ENCODE data around the gene NOTCH1.
A peak's percentile ranks its signal among the peaks of the same experiment; 100 is the strongest.

NOTCH1 gene

GRCh38 chr9:136544964-136545691, 720 bp downstream of the NOTCH1 start:
- DNase-seq (ENCODE audit: low read depth in 2 of 2), result no peak

DNA sequence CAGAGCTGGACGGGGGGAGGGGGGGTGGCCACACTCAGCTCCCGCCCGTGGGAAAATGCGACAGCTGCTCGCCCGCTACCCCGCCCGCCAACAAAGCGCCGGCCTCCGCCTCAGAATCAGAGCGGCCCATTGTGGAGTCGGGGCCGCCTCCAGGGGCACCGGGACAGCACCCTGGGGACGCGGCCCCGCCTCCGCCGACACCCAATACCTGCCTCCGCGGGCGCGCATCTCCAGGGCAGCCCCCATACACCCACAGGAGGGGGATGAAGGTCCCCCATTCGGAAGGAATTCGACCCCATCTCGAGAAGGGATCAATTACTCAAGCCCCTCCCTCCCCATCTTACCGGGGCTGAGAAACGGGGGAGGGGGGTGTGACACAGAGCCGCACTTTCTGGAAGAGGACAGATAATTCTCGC, 1.3 kb downstream of the NOTCH1 start:
- peak in 1 of 2 donors; percentile 28 for DNase-seq (ENCODE audit: low read depth in 2 of 2)

DNA sequence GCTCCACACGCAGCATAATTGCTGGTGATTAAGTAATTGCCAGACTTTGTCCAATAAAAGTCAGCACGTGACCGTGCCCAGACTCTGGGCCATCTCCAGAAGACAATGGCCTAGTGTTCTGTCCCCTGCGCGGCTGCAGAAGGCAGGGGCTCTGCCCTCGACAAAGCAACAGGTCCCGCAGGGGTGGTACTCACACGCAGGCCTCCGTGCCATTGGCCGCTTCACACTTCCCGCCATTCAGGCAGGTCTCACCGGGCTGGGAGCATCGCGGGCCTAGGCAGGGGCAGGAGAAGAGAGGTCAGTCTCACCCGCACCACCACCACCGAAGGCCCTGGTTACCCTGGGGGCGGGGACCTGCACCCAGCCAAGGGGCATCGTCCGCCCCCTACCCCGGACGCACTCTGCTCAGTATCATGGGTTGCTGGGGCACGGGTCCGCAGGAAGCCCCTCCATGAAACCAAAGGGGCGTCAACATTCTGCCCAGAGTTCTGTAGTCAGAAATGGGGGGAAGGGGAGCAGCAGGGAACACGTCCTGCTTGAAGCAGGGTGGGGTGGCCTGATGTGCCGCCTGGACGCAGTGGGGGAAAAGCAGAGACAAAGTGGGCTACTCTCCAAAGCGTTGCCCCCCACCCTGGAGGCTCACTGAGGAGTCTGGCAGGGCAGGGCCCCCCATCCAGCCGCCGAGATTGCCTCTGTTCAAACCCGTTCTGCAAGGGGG, 1.9 kb downstream of the NOTCH1 start:
- DNase-seq (ENCODE audit: low read depth in 2 of 2), result no peak

- no peak for DNase-seq (ENCODE audit: low read depth in 2 of 2)
Measured at GRCh38 chr9:136543280-136543679, 2.6 kb downstream of the NOTCH1 start.

GRCh38 chr9:136542241-136543040, 3.4 kb downstream of the NOTCH1 start:
- no peak for DNase-seq (ENCODE audit: low read depth in 2 of 2)

DNA sequence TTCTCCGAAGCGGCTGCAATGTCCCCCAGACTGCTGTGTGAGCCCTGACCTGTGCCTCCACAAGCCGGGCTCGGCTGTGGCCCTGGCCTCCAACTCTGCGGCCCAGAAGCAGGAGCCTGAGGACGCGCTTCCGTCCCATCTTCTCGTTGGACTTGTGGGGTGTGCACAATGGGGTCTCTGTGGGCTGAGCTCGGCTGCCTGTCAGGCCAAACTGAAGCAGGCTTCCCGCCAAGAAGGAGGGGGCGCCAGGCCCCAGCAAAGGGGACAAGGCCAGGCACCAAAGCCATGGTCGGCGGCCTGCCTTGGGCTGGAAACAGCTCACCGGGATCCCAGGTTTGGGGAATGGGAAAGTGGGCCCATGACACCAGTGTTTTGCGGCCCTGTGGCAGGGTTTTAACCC, 4.1 kb downstream of the NOTCH1 start:
- DNase-seq (ENCODE audit: low read depth in 2 of 2), result no peak

GRCh38 chr9:136541179-136541578, 4.7 kb downstream of the NOTCH1 start:
- no peak for DNase-seq (ENCODE audit: low read depth in 2 of 2)

DNA sequence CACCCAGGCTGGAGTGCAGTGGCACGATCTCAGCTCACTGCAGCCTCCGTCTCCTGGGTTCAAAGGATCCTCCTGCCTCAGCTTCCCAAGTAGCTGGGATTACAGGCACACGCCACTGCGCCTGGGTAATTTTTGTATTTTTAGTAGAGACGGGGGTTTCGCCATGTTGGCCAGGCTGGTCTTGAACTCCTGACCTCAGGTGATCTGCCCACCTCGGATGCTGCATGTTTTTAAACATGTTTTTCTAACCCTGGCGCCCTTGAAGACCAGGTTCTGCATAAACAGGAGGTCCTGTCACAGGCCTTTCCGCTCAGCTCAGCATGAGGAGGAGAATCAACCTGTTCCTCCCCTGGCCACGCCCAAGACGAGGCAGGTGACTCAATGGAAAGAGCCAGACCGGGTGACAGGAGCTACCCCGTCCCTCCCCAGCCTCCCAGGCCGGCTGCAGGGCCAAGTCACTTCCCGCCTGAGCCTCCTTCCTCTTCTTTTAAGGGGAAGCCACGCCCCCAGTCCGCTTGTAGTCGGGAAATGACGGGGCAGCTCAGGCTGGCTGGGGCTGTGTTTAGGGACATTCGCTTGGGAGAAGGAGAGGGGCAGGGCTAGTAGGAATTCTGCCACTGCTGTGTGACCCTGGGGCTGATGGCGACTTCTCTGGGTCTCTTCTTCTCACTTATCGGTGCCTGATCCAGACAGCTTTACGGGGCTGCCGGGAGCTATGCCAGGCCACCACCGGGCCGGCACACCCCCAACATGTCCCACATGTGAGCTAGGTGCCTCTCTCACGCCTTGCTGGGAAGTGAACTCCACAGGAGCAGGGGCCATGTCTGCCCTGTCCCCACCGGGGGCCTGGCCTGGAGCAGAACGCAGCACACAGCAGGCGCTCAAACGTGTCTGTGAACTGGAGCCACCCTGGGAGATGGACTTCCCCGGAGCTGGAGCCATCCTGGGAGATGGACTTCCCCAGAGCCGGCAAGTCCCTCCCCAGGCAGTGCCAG, 6.1 kb downstream of the NOTCH1 start:
- peak; percentile 73 to 85 for DNase-seq (ENCODE audit: low read depth in 2 of 2)

GRCh38 chr9:136538599-136539426, 7.0 kb downstream of the NOTCH1 start:
- DNase-seq (ENCODE audit: low read depth in 2 of 2), result no peak

DNA sequence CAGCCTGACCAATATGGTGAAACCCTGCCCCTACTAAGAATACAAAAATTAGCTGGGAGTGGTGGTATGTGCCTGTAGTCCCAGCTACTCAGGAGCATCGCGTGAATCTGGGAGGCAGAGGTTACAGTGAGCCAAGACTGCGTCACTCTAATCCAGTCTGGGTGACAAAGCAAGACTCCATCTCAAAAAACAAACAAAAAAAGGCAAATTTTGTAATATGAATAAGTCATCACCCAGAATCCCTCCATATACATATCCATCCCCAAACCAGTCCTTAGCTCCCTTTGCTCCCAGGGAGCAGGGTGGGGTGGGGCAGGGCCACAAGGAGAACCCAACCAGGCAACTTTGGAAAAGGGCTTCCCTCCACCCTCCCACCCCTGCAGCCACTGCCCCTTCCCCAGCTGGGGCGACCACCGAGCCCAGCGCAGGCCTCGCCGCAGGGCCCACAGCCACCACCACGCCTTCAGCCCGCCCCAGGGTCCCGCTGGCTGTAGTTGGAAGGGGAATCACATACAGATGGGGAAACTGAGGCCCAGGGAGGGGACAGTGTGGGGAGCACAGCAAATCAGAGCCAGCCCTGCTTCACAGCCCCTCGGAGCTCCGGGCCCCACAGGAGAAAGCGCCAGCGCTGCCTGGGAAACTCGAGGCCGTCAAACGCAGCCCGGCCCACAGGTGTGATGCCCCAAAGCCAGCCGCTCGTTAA, 7.8 kb downstream of the NOTCH1 start:
- DNase-seq (ENCODE audit: low read depth in 2 of 2), result no peak

DNA sequence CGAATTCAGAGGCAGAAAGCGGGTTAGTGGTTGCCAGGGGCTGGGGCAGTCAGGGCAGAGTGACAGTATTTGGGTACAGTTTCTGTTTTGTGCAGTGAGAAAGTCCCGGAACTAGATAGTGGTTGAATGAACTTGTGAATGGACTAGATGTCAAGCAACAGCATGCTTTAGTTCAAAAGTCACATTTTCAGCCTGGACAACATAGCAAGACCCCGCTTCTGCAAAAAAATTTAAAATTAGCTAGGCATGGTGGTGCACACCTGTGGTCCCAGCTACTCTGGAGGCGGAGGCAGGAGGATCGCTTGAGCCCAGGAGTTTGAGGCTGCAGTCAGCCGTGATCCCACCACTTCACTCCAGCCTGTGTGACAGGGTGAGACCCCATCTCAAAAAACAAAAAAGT, 8.4 kb downstream of the NOTCH1 start:
- DNase-seq (ENCODE audit: low read depth in 2 of 2), result no peak

GRCh38 chr9:136536721-136537241, 9.1 kb downstream of the NOTCH1 start:
- no peak for DNase-seq (ENCODE audit: low read depth in 2 of 2)

GRCh38 chr9:136536051-136536720, 9.7 kb downstream of the NOTCH1 start:
- no peak for DNase-seq (ENCODE audit: low read depth in 2 of 2)

DNA sequence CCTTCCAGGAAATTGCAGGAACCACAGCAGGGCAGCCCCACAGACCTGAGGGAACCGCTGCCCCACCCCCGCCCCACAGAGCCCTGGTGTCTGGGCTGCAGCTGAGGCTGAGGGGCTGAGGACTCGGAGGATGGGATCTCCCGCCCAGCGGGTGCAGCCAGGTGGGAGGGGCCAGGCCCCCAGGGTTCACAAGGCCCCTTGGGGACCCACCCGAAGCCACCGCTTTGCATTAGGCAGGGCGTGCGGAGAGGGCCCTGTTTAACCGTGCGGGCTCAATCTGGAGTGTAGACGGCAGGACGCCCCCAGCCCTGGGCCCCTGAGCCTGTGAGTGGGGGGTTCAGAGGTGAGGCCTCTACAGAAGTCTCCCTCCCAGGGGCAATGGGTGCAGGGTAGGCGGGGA, 10.8 kb downstream of the NOTCH1 start:
- no peak for DNase-seq (ENCODE audit: low read depth in 2 of 2)

DNA sequence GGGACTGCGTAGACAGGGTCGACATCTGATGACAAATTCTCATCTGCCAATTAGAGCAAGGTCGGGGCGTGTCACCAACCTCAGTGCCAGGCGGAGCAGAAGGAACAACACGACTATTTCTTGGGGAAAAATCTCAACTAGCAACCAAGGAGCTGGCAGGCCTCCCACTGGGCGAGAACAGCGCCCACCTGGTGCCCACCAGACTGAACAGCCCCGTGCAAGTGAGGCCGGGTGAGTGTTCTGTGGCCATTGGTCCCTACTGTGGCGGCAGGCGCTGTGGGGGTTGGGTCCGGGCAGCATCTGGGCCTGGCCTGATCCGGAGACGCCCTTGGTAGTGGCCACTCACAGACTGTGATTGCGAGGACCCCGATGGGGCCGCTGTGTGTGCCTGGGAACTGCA, 11.5 kb downstream of the NOTCH1 start:
- no peak for DNase-seq (ENCODE audit: low read depth in 2 of 2)

GRCh38 chr9:136533775-136534157, 12.1 kb downstream of the NOTCH1 start:
- DNase-seq (ENCODE audit: low read depth in 2 of 2), result peak; percentile 58 to 69

GRCh38 chr9:136532799-136533774, 12.8 kb downstream of the NOTCH1 start:
- peak in 1 of 2 donors; percentile 57 for DNase-seq (ENCODE audit: low read depth in 2 of 2)

Measured in stimulated activated CD8-positive, alpha-beta memory T cell treated with anti-CD3 and anti-CD28 coated beads, Interleukin-2, amount 100 ng/mL, for 1 hour (primary cell).